GM21576 (cell line): Measurements from ENCODE around the gene P4HA2.

Source experiments
- ATAC-seq: cut with Tn5 transposase; IDR thresholded peaks from one replicate; pipeline ENCODE4 v1.9.1; 2021; ENCODE audit warnings: mild to moderate bottlenecking, moderate library complexity; ENCODE audit not compliant: unreplicated experiment

Gene P4HA2

DNA sequence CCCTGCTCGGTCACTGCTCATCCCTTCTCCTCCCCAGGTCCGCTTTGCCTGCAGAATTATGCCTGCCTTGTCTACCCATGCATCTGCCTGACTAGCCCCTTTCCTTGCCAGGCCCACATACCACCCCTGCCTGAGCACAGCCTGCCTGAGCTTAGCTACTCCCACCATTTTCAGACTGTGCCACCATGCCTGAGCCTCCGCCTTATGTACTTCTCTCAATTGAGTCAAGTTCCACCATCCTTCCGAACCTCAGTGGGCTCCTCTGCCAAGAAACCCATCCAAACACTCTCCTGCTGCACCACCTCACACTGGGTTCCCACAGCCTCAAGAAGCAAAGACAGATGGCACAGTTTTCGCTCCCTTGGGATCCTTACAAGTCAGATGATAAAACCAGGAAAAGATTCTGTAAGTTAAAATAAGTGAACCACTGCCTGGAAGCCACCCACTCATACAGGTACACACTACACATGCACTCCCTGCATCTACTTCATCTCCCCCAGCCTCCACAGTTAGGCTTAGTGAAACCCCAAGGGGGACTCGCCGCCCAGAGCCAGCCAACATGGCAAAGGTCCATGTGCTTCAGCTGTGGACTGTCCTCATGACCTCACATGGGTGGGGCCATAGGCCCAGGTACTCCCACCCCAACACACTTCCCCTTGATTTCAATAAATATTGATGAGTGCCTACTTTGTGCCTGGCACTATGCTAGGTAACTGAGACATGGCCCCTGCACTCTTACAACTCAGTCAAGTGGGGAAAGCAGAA, 23.1 kb downstream of the P4HA2 start:
- ATAC-seq = no peak

DNA sequence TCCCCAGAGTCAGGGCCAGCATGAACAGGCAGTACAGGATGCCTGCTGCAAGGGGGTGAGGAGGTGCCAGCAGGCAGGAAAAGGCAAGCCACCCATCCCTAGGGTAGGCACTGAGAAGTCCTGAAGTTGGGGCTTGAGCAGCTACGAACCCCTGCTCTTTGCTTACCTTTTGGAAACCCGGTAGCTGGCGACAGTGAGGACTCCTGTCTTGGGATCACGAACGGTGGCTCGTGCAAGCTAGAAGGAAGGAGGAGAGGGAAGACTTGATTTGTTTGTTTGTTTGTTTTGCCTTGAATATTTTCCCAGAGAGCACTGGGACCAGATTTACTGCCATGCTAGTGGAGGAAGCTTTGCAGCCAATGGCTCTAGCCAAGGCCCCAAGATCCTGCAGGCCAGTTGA, 23.7 kb downstream of the P4HA2 start:
- no peak for ATAC-seq

DNA sequence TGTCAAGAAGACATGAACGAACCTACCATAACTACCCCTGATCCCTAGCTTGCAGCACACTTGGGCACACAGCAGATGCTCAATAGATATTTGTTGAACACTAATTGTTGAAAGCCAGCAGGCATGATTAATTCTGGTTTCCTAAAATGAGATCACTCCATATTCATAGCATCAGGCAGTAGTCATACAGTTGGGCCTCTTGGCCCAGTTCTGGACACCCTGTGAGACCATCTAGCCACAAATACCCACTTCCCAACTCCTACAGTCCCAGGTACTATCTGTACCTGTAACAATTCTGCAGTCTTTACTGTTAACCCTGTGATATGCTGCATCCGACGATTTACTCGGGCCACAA, 24.2 kb downstream of the P4HA2 start:
- ATAC-seq = no peak

DNA sequence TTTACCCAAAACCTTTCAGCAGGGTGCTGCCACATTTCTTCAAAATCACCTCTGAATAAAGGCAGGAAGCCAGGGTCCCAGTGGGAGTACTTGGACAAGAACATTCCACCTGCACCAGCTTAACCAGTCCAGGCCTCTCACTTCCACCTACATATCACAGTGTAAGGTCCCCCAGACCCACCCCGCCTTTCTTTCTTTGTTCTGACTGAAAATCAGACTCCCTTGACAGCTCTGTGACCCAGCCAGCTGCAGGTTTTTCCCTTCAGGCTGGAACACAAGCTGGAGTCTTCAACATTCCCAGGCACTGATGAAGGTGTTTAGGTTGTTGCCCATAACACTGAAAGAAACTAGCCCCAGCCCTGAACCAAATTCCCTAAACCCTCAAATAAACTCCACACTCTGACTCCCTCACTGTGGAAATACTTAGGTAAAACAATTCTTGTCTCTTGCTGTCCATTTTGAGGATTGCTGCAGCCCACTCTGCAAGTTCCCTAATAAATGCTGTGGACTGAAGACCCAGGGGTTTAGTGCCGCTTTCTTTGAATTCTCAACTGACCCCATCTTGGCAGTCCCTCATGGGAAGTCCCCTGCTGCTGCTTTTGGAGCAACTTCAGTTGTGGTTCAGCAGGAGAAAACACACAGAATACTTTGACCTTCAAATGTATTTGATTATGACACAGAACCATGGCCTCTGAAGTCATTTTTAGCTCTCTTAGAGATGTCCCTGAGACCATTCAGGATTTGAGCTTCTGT, 24.8 kb downstream of the P4HA2 start:
- ATAC-seq = no peak

DNA sequence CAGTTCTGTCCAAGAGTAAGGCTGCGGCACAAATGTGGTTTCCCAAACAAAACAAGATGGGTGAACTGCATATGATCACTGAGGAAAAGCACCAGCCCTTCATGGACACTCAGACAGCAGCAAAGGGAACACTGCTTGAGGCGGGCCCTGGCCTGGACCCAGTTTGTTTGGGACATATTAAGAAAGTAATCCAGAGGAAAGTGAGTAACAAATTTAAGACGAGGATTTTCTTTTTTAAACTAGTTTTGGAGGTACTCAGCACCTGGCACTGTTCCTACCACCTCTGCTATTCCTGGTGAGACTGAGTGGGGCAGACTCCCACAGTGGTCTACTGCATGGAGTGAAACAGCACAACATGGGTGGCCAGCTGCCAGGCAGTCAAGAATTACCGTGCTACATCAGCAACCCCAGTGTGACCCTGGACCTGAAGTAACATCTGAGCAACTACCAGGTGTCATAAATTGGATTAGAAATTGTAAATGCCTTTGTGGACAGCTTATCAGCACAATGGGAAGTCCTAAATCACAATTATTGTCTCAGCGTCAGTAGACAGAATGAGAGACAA, 28.5 kb downstream of the P4HA2 start:
- no peak for ATAC-seq

DNA sequence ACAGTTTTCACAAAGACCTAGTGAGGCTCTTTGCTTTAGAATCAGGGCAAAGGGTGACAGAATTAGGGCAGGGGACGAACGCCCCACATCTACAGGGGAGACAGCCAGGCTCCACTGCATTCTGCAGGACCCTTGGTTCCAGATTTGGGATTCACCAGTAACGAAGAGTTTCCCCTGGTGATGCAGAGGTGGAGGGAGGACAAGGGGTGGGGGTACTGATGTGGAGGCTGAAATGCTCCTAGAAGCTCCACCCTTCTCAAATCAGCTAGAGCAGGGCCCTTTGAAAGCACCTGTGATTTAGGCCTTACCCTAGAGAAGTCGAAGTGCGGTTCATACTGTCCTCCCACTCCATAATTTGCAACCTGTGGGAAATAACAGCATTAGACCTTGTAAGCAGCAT, 29.1 kb downstream of the P4HA2 start:
- no peak for ATAC-seq

DNA sequence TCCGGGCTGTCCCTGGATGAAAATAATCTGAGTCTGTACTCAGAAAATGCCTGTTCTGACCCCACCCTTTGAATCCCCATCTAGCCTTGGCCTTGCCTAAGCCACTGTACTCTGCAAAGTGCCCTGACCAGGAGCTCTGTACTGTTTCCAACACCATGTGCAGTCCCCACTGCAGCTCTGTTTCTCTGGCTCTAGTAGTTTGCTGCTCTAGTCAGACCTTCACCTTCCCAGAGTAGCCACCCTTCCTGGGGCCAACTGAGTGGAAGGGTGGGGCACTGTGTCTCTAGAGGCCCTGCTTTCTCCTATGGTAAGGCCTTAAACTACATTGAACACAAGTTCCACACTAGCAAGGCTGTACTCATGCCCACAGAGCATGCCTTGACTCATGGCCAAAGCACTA, 31.9 kb downstream of the P4HA2 start:
- ATAC-seq = no peak

DNA sequence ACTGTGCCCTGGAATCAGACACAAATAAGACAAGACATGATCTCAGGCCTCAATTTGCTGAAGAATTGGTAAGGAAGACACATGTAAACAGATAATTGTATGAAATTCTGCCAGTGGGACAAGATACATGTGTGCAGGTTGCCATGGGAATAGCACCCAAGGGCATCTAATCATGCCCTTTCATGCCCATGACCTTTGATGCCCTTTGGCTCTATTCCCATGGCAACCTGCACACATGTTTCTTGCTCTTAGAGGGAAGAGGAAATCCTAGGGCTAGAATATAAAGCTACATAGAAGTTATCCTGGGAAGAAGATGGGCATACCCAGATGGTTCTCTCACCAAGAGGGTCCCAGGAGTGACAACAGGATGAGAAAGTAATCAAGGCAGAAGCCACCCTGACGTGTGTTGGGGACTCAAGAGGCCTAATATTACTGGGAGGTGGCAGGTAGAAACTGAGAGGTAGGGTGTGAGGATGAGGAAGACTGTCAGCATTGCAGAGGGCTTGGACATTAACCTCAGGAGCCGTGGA, 34.4 kb downstream of the P4HA2 start:
- ATAC-seq = no peak

DNA sequence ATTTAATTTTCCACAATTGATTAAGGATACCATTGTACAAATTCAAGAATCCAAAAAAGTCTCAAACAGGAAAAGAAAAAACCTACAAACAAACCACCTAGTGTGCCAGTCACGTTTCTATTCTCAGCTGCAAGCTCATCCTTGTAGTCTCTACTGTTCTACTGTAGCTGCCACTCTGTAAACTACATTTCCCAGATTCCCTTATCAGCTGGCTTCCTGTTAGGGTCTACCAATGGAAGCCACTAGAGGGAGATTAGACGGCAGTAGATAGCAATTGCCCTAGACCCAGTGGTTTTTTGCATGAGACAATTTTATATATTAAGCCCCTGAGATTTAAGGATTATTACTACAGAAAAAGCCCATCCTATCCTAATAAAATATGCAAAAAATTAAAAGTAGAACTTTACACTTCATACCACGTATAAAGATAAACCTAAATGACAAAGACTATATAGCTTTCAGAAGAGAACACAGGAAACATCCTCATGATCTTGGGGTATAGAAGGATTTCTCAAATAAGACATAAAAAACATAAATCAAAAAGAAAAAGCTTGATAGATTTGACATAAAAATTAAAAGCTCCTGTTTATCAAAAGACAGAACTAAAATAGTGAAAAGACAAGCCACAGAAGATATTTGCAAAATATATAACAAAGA, 37.4 kb downstream of the P4HA2 start:
- peak; percentile 92 for ATAC-seq

DNA sequence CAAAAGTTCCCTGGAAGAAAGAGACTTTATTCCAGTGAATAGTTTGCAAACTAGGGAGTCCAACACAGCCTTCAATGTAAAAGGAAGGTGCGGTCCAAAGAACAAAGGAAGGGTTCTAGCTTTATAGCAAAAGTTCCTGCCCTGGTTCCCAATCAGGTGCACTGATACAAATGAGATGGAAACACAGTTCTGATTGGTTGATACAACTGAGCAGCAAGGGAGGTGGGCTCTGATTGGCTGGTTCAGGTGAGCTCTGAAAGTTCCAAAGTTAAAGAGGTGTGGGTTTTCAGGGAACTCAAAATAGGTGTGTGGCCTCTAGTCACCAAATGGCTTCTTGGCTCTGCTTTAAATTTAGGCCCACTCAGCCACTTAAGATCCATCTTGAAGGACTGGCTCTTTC, 43.1 kb downstream of the P4HA2 start:
- no peak for ATAC-seq

DNA sequence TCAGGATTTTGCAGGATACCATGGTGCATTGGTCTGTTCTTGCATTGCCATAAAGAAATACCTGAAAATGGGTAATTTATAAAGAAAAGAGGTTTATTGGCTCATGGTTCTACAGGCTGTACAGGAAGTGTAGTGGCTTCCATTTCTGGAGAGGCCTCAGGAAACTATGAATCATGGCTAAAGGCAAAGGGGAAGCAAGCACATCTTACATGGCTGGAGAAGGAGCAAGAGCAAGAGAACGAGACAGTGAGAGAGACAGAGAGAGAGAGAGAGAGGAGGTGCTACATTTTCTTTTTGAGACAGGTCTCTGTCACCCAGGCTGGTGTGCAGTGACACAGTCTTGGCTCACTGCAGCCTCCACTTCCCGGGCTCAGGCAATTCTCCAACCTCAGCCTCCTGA, 43.9 kb downstream of the P4HA2 start:
- no peak for ATAC-seq

DNA sequence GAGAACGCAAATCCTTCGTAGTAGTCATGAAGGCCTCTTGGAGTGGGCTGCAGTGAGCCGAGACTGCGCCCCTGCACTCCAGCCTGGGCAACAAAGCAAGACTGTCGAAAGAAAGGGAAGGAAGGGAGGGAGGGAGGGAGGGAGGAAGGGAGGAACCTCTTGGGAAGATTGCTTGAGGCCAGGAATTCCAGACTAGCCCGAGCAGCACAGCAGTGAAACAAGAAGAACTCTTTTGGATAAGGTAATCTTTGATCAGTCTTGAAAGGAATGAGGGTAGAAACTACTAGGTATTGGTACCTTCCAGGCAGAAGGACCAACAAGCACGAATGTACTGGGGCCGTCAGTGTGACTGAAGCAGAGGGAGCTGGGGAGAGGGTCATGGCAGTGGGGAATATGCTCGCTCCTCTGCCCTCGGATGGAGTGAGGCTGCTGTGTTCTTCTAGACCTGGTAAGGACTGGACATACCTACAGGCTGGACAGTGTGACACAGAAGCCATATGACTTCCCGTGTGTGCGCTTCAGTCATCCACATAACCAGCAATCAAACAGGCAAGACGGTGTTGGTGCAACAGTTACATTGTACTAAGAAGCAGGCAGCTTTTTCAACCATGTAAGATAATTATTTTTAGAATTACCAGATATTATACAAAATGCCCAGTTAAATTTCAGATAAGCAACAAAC, 45.2 kb downstream of the P4HA2 start:
- no peak for ATAC-seq

DNA sequence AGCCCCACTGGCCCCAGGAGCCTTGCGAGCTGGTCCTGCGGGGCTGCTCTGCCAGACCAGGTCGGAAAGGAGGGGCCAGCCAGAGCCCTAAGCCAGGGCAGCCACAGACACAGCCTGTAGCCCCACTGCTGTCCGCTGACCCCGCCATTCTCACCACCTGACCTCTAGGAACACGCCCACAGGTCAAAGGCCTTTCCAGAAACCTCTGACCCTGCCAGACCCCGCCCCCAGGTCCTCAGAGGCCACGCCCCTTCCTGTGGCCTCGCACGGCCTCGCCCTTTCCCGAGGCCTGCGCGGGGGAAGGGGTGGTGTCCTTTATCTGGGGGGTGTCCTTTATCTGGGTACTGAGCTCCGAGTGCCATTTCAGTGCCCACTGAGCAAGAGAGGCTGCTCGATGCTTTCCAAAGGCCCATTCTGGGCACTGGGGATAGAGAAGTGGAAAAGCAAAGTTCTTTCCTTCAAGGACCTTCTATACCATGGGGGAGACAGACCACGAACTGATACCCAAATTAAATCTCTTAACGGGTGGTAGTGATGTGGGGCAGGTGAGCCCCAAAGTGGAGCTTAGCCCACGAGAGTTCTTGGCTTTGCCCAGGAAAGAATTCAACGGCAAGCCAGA, 46.5 kb downstream of the P4HA2 start:
- ATAC-seq = no peak

DNA sequence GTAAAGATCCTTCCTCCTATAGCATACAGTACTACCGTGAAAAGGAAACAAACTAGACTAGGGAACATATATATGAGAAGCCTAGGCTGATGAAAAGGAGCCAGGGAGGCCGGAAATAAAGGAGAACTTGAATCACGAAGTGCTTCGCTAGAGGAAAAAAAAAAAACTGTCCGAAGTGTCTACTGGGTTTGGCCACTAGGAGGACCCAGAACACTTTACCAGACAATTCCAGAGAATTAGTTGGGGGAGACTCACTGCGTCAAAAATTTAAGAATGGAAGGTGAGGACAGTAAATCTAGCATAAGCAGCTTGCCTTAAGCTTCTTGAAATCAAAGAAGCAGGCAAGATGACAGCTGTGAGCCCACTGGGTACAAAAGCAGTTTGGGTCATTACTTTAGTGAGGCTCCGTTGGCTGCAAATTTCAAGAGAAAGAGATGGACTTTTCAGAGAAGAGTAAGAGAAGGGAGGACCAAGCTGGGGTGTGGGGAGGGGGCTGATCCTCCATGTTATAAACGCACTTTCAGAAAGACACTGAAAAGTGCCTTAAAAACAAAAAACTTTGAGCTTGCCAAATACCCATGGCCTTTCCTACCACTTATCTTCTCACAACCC, 47.4 kb downstream of the P4HA2 start:
- no peak for ATAC-seq

DNA sequence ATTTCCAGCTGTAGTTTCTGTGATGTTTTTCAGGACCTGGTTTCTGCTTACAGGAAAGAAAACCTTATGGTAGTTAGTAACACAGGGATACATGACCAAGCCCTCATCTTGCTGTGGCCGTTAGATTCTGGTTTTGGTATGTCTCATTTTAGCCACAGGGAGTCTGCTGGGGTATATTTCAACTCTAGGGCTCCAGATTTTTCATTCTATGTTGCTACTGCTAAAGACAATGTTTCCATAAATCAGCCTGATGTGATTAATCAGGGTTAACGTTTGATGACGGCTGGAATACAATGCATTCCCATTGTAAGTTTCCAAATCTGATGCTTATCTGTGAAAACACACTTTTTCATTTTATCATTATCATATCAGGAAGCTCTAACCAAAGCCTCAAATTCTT, 48.2 kb downstream of the P4HA2 start:
- ATAC-seq = no peak

DNA sequence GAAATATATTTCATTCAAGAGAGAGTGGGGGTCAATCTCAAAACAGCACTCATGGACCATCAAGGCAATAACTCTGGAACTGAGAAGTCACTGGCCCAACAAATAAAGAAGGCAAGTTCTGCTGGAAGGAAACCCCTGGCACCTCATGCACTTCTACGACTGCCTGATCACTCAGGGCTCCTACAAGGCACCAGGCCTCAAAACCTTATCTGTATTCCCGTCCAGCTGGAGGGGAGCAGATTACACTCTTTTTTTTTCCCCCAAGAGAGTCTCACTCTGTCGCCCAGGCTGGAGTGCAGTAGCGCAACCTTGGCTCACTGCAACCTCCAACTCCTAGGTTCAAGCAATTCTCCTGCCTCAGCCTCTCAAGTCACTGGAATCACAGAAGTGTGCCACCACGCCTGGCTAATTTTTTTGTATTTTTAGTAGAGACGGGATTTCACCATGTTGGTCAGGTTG, 49.9 kb downstream of the P4HA2 start:
- no peak for ATAC-seq

DNA sequence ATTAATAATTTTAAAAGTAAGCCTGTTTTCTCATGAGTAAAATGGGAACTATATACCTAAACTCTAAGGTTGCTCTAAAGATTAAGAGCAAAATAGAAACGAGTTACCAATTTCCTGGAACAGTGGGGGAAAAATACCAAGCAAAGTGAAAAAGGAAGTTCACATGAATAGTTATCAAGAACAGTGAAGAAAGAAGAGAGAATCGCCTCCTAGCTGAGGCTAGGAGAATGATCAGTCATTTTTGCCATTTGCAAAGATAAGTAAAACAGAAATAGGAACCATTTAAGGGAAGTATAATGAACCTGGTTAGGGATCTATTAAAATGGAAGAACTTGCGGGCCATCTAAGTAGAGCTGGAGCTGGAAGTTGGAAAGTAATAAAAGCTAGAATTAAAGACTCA, 50.7 kb downstream of the P4HA2 start:
- ATAC-seq = peak; percentile 61

DNA sequence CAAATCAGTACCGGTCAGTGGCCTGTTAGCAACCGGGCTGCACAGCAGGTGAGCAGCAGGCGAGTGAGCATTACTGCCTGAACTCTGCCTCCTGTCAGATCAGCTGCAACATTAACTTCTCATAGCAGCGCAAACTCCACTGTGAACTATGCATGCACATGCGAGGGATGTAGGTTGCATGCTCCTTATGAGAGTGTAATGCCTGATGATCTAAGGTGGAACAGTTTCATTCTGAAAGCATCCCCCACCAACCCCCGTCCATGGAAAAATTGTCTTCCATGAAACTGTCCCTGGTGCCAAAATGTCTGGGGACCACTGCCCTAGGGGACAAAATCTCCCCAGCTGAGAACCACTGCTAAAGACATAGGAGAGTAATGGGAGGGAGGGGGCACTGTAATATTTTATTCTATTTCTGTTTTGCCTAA, 51.1 kb downstream of the P4HA2 start:
- ATAC-seq = peak; percentile 24

DNA sequence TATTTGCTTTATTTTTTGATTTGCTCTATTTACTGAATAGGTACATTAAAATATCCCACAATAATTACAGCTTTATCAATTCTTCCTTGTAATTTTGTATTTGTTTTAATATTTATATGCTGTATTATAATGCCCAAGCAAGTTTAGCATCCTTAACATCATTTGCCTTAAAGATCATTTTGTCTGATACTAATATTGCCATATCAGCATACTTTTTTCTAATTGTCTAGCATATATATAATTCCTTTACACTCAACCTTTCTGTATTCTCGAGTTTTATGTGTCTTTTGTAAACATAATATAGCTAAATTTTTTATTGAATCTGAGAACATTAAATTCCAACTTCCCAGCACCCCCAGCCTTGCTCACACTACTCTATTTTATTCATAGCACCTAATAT, 64.7 kb downstream of the P4HA2 start:
- ATAC-seq = no peak
